ENCODE data around the gene MRPL37.

DNA sequence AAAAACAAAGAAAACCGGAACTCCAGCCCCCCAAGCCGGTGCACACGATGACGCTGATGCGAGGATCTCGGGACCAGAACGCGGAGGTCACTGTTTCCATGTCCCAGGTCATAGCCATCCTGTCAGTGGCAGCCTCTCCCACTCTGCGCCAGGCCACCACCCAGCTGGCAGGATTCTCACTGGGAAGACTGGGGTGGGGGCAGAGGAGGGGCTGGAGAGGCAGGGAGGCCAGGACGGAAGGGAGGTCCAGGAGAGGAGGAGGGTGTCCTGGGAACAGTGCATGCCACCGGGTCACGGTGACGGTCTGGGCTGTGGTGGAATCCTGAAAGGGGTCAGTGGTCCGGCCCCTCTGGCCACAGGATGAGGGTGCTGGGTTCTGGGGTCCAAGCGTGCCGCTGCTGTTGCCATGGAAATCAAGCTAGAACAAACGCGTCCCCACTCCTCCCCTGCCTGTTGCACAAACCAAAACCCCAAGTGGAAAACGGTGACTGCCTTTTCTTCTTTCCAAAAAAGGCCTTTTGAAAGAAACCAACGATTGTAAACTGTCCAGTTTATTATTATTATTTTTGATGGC, 26.1 kb downstream of the MRPL37 start:
- TF ChIP-seq CTCF (IDR thresholded peaks at IDR 0.05 in 4 of 5, conservative IDR thresholded peaks at IDR 0.05 in 1 of 5) (no peak), POLR2A (IDR thresholded peaks at IDR 0.05) (no peak)

Measured in gastrocnemius medialis (tissue), 4 donors.